GM18520 (cell line): ENCODE results near the gene HADHA.

Experiments used
- ATAC-seq: cut with Tn5 transposase; IDR thresholded peaks from one replicate; pipeline ENCODE4 v1.9.1; 2021; ENCODE audit not compliant: unreplicated experiment

The HADHA gene

DNA sequence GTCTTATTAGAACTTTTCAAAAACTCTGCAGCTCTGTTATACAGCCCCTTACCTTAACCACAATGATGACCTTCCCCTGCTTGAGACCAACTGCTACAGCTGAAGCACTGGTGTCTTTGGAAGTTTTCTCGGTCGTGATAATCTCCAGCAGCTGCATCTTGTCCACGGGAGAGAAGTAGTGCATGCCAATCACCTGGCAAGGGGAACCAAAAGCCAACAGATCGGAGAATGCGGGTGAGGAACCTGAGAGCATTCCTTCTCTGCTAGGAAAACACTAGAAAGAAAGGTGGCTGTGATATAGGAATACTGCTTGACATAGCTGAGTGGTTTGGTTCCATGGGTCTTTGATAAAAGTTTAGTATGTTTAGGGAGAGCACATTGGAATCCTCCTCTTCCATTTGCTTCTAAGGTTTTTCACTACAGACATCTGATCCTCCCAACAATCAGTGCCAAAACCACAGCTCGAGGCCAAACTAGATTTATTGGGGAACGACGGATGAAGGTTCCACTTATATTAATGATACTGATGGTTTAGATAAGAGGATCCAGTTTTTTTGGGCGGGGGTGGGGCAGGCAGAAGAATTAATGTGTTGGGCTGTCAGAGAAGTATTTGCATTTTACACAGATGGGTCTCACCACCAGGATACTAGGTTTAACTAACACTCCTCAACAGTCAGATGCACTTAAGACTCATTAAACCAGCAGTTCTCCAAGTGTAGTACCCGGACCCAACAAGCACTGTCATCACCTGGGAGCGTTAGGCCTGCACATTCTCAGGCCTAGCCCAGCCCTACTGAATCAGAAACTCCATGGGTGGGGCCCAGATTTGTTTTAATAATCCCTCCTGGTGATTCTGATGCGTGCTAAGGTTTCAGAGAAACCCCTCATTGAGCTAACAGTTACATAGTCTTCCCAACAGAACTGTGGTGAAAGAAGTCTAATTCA, 49.1 kb downstream of the HADHA start:
- ATAC-seq = no peak

GRCh38 chr2:26193578-26194231, 50.7 kb downstream of the HADHA start:
- no peak for ATAC-seq

GRCh38 chr2:26191316-26192159, 52.9 kb downstream of the HADHA start:
- ATAC-seq = no peak

DNA sequence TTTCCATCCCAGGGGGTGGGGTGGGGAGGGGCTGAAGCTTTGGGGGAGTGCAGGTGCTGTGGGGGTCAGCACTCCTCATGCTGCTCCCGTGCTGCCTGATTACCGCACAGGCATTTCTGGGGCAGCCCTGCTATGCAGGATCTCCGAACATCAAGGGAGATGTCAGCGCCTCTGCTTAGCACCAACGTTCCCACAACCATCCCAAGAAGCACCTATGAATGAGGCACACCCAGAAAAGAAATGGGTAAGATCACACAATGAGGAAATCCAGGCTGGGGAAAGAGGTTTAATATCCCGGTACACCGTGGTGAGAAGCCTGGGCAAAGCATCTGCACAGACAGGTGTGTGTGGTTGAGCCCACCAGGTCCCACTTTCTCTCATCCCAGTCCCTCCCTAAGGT, 54.1 kb downstream of the HADHA start:
- ATAC-seq = no peak

DNA sequence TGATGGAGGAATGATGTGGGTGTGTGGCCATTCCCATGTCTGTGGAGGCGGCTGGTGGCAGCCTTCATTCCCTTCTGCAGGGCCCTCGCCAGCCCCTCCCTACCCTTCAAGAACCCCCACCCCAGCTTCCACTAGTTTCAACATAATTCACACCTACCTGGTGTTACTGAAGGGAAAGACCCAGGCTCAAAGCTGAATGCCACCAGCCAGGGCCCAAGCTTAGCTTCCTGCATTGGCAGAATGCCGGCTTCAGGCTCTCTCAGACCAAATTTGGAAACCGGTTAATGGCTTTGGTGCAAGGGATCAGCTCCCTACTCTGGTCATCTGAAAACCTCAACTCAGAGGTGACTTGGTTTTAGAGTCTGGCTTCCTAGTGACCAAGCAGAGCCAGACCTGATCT, 54.7 kb downstream of the HADHA start:
- no peak for ATAC-seq

DNA sequence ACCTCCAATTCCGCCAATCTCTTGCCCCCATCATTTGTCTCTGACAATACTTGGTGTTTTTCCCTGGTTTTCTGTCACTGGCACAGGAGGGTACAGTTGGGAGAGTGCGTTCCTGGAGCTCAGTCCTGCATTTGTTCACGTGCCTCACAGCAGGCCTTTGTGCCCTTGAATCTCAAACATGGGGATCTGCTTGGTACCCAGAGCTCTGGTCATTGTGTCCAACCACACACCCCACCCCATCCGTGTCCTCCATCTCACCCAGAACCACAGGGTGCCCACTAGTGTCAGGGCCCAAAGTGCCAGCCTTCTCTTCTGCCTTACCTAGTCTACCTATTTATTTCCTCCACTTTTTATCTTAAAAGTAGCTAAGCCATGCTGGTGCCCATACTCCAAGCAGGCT, 55.3 kb downstream of the HADHA start:
- ATAC-seq = no peak

DNA sequence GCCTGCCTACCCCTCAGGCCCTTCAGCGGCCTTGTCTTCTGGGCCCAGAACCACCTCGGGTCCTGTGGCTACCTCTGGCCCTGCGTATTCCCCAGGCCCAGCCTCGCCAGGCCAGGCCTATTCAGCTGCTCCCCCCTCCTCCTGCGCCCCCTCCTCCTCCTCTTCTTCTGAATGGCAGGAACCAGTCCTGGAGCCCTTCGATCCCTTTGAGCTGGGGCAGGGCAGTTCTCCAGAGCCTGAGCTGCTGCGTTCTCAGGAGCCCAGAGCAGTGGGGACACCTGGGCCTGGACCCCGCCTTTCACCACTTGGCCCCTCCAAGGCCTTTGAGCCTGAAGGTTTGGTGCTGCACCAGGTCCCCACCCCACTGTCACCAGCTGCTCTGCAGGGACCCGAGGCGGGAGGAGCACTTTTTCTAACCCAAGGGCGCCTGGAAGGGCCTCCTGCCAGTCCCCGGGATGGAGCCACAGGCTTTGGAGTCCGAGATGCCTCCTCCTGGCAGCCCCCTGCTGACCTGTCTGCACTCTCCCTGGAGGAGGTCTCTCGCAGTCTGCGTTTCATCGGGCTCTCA, 56.8 kb downstream of the HADHA start:
- no peak for ATAC-seq

DNA sequence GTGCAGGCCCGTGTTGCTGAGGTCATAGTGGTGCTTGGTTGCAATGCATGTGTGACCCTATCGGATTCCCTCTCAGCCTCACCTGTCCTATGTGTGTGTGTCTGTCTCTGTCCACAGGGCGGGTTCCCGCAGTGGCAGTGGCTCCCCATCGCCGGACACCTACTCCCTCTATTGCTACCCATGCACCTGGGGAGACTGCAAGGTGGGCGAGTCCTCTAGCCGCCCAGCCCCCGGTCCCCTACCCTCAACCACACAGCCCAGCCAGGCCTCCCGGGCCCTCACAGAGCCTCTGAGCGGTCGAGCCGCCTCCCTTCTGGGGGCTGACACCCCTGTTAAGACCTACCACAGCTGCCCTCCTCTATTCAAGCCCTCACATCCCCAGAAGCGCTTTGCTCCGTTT, 57.3 kb downstream of the HADHA start:
- ATAC-seq = no peak

DNA sequence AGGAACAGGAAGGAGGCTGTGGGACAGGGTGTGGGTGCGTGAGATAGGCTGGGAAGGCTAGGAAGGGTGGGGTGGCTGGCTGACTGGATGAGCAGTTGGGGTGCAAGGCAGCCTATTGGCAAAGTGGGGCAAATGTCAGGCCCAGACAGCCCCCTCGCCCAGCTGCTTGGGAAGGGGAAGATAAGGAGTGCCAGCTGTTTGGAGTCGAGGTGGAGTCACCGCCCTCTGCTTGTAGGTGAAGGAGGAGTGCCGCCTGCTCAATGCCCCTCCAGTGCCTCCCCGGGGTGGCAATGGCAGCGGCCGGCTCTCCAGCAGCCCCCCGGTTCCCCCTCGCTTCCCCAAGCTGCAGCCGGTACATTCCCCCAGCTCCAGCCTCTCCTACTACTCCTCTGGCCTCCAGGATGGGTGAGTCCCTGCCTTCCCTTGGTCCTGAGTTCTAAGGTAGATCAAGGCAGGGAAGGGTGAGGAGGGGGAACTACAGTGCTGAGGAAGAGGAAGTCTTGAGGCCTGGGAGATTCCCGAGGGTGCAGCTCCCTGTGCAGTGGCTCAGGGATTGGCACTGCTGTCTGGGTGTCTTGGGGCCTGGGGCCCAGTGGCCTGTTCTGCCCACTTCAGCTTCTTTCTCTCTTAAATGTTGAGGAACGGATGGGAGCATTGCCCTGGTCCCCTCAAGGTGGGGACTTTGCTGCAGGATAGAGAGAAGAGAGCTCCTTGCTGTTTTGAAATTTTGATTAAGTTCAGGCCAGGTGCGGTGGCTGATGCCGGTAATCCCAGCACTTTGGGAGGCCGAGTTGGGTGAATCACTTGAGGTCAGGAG, 58.3 kb downstream of the HADHA start:
- ATAC-seq = no peak

GRCh38 chr2:26185304-26185928, 59.0 kb downstream of the HADHA start:
- no peak for ATAC-seq

DNA sequence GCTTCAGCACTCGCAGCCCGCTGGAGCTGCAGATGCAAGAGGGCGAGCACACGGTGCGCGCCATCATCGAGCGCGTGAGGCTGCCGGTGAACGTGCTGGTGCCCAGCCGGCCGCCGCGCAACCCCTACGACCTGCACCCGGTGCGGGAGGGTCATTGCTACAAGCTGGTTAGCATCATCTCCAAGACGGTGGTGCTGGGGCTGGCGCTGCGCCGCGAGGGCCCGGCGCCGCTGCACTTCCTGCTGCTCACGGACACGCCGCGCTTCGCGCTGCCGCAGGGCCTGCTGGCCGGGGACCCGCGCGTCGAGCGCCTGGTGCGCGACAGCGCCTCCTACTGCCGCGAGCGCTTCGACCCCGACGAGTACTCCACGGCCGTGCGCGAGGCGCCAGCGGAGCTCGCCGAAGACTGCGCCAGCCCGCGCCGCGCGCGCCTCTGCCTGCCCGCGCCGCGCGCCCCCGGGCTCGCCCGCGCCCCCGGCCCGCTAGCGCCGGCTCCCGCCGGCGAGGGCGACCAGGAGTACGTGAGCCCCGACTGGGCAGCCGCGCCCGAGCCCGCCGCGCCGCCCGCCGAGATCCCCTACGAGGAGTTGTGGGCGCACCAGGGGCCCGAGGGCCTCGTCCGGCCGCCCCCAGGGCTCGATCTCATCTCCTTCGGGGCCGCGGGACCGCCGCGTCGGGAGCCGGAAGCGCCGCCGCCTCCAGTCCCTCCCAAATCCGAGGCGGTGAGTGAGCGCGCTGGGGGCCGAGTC, 59.7 kb downstream of the HADHA start:
- ATAC-seq = peak; percentile 75

GRCh38 chr2:26184121-26184520, 60.3 kb downstream of the HADHA start:
- no peak for ATAC-seq

DNA sequence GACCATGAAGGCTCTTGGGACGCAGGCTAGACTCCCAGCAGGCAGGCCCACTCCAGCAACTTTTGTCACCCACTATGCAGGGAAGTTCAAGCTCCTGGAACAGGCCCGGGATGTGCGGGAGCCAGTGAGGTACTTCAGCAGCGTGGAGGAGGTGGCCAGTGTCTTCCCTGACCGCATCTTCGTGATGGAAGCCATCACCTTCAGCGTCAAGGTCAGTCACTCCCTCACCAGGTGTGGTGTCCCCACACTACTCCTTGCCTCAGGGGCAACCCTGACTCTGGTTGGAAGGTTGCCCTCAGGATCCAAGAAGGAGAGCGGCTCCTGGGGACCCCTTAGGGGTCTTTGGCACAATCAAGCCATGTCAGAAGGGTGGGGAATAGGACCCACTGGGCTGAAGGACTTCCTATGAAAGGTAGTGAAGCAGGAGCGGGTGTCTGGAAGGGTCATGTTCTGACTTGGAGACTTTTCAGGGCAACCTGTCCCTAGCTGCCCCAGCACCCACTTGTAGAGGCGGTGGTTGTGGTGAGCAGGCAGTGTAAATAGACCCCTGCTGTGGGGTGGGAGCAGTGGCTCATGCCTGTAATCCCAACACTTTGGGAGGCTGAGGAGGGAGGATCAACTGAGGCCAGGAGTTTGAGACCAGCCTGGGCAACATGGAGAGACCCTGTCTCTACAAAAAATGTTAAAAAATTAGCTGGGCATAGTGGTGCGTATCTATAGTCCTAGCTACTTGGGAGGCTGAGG, 61.4 kb downstream of the HADHA start:
- ATAC-seq = no peak

- ATAC-seq = no peak
These were observed 62.0 kb downstream of the HADHA start for GRCh38 chr2:26182441-26182840.

GRCh38 chr2:26179446-26179913, 65.0 kb downstream of the HADHA start:
- ATAC-seq = no peak

GRCh38 chr2:26178746-26179436, 65.5 kb downstream of the HADHA start:
- no peak for ATAC-seq

GRCh38 chr2:26178246-26178645, 66.2 kb downstream of the HADHA start:
- no peak for ATAC-seq

DNA sequence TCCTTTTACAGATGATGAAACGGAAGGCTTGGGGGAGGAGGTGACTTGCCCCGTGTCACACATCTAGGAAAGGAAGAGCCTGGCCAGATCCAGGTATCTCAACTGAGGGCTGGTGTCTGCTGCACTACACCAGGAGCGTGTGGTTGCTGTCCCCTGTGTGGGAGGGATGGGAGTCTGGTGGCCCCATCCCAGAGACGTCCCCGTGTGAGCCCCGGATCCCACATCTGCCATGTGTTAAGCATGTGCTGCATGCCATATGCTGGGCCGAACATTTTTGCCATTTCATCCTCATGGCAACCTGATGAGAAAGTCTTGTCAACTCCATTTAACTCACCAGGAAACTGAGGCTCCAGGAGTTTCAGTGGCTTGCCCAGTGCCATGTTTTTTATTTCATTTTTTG, 67.3 kb downstream of the HADHA start:
- no peak for ATAC-seq
